Stimulated activated CD4-positive, alpha-beta T cell treated with anti-CD3 and anti-CD28 coated beads, TNF-alpha, amount 100 ng/mL, for 1 hour (primary cell): ENCODE data around the gene KLF7.

Experiments used
- DNase-seq, 3 donors: peaks; one replicate each; pipeline ENCODE4 v3.0.0-alpha.2; 2020; ENCODE audit warnings: low read depth in 3 of 3, low spot score in 1 of 3

Gene KLF7

GRCh38 chr2:207150284-207150683, 15.5 kb downstream of the KLF7 start:
- no peak for DNase-seq

GRCh38 chr2:207149249-207150213, 16.2 kb downstream of the KLF7 start:
- no peak for DNase-seq

GRCh38 chr2:207148020-207148419, 17.7 kb downstream of the KLF7 start:
- DNase-seq = no peak

- DNase-seq = no peak
Observed at GRCh38 chr2:207144173-207144785, 21.5 kb downstream of the KLF7 start.

GRCh38 chr2:207143215-207144172, 22.3 kb downstream of the KLF7 start:
- DNase-seq = peak in 2 of 3 donors; percentile 19 to 35

GRCh38 chr2:207142461-207142860, 23.3 kb downstream of the KLF7 start:
- DNase-seq = no peak

- no peak for DNase-seq
Observed at GRCh38 chr2:207141386-207141785, 24.4 kb downstream of the KLF7 start.

GRCh38 chr2:207140265-207140664, 25.5 kb downstream of the KLF7 start:
- DNase-seq = no peak

- no peak for DNase-seq
Observed at GRCh38 chr2:207139552-207139951, 26.2 kb downstream of the KLF7 start.

- no peak for DNase-seq
Observed at GRCh38 chr2:207138627-207139297, 27.0 kb downstream of the KLF7 start.

- no peak for DNase-seq
Observed at GRCh38 chr2:207137596-207138337, 28.0 kb downstream of the KLF7 start.

- DNase-seq = no peak
Observed at GRCh38 chr2:207136874-207137273, 28.9 kb downstream of the KLF7 start.

GRCh38 chr2:207135801-207136457, 29.8 kb downstream of the KLF7 start:
- DNase-seq = no peak

GRCh38 chr2:207135340-207135739, 30.4 kb downstream of the KLF7 start:
- no peak for DNase-seq

- DNase-seq = no peak
Observed at GRCh38 chr2:207133820-207134519, 31.8 kb downstream of the KLF7 start.

GRCh38 chr2:207133458-207133819, 32.3 kb downstream of the KLF7 start:
- no peak for DNase-seq

GRCh38 chr2:207132019-207132418, 33.7 kb downstream of the KLF7 start:
- DNase-seq = no peak

- DNase-seq = no peak
Observed at GRCh38 chr2:207131594-207131993, 34.2 kb downstream of the KLF7 start.

- DNase-seq = no peak
Observed at GRCh38 chr2:207130958-207131521, 34.7 kb downstream of the KLF7 start.
